Dendritic cell treated with granulocyte-macrophage colony-stimulating factor and Interleukin-4, amounts not matched to agents 40 ng/mL and 50 ng/mL, for 4 days (primary cell): ENCODE measurements around the gene SUGCT.

Experiments used
- H3K27ac Mint-ChIP-seq: one replicate; pipeline ENCODE4 v1.8.0; 2022; ENCODE audit warnings: mild to moderate bottlenecking, mixed read lengths
- H3K27me3 Mint-ChIP-seq: one replicate; pipeline ENCODE4 v1.8.0; 2022; ENCODE audit warnings: mild to moderate bottlenecking, mixed read lengths
- H3K36me3 Mint-ChIP-seq: one replicate; pipeline ENCODE4 v1.8.0; 2022; ENCODE audit warnings: low read depth, mixed read lengths
- H3K4me1 Mint-ChIP-seq: one replicate; pipeline ENCODE4 v1.8.0; 2022; ENCODE audit warnings: low read depth, mixed read lengths
- H3K4me3 Mint-ChIP-seq: one replicate; pipeline ENCODE4 v1.8.0; 2022; ENCODE audit warnings: mild to moderate bottlenecking, moderate library complexity, mixed read lengths
- H3K9me3 Mint-ChIP-seq: one replicate; pipeline ENCODE4 v1.8.0; 2022; ENCODE audit warnings: mixed read lengths
- intact Hi-C: fragments of 100-400 bp; cut with micrococcal nuclease; formaldehyde crosslinking; loops from one replicate; pipeline ENCODE4 v1.15.0; 2022

The SUGCT gene

DNA sequence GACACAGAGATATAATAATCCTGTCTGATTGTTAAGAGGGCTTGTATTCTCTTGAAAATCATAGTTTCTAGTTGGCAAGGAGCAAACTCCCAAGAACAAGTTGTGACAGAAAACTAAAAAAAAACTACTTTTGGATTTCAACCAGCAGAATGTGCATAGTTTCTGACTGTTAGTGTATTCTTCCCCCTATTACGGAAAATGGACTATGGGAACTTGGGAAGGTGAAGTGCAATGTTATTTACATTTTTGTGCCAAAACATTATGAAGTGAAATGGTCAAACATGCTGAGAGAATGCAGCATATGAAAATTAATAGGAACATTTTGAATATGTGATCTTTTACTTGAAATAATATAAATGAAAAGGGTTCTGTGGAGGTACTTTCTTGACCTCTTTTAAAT is 660.8 kb downstream of the SUGCT start:
- no peaks in the 10 kb centered on the region for H3K9me3 Mint-ChIP-seq
- H3K36me3 Mint-ChIP-seq, result no peaks in the 10 kb centered on the region
- intact Hi-C loops, result no loop called here
- H3K4me1 Mint-ChIP-seq, result no peaks in the 10 kb centered on the region
- H3K27me3 Mint-ChIP-seq, result no peaks in the 10 kb centered on the region
- no peak overlapping the region for H3K27ac Mint-ChIP-seq
- no peak overlapping the region for H3K4me3 Mint-ChIP-seq

DNA sequence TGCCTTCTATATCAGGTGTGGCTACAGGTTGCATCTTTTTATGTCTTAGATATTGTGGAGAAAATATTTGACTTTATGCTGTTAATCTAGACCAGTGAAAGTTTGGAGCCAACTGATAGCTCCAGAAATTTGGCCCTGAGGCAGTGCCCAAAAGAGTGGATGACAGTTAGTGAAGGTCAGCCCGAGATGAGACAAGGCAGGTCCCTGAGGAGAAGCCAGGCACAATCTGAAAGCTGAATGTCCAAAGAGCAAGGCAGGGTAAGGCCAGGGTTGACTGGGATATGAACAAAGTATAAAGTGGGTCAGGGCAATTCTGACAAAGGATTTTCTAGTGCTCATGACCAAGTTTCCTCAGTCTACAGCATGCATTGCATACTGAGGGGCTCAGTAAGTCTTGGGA is 661.9 kb downstream of the SUGCT start:
- Mint-ChIP-seq H3K4me1 (no peaks in the 10 kb centered on the region), H3K27me3 (no peaks in the 10 kb centered on the region), H3K9me3 (no peaks in the 10 kb centered on the region), H3K36me3 (no peaks in the 10 kb centered on the region), H3K27ac (no peak overlapping the region), H3K4me3 (no peak overlapping the region)
- intact Hi-C loops, result no loop called here

DNA sequence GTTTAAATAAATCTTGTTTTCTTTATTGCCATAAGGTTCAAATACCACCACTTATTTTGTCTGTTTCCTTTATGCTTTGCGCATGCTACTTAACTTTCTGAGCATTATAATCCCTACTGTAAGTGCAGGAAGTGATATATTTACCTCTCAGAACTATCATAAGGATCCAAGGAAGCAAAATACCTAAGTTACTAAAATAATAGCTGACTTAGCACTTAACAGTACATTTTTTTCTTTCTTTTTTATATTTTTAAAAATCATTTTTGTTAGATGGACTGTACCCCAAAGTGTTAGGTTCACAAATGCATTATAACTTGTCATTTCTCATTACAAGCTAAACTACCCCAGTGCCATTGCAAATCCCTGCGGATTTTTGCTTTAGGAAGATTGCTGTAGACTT is 663.8 kb downstream of the SUGCT start:
- Mint-ChIP-seq H3K9me3 (no peaks in the 10 kb centered on the region), H3K27ac (no peak overlapping the region), H3K27me3 (no peaks in the 10 kb centered on the region), H3K36me3 (no peaks in the 10 kb centered on the region), H3K4me3 (no peak overlapping the region), H3K4me1 (peaks cover 8% of the 10 kb centered on the region)
- intact Hi-C loops, result no loop called here

DNA sequence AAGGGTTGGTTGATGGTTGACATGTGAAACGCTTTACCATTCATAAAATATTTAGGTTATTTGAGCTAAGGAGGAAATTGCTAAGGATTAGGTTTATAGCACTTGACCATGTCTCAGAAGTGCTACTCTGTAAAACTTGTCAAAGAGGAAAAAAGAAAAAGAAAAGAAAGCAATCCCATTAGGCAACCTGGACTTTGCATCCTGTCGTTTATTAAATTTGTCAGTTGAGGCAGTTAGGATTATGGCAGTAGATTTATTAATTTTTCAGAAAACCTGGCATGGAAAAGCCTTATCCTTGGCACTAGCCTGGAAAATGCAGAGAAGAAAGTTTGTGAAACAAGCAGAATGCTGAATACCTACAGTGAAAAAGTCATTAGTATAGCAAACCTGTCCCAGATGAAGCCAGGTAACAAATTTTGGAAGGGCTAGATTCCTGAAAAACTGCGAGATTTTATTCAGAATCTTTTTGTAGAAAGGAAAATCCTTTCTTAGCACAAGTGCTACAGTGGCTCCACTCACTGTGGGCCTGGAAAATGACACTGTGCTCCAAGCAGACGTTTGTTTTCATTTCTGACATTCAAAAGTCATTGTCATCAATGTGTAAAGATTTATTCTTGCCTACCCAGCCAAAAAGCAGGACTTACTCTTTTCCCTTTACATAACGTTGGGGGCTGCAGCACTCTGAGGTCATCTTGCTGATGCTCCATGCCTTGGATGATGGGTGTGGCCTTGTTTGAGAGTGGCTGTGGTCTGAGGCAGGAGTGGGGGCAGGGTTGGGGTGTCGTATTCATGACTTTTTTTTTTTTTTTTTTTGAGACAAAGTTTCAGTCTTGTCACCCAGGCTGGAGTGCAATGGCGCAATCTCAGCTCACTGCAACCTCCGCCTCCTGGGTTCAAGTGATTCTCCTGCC is 664.9 kb downstream of the SUGCT start:
- no peaks in the 10 kb centered on the region for H3K36me3 Mint-ChIP-seq
- H3K9me3 Mint-ChIP-seq, result no peaks in the 10 kb centered on the region
- no peaks in the 10 kb centered on the region for H3K27me3 Mint-ChIP-seq
- peaks cover 8% of the 10 kb centered on the region for H3K4me1 Mint-ChIP-seq
- no peak overlapping the region for H3K27ac Mint-ChIP-seq
- H3K4me3 Mint-ChIP-seq, result no peak overlapping the region
- intact Hi-C loops, result no loop called here

DNA sequence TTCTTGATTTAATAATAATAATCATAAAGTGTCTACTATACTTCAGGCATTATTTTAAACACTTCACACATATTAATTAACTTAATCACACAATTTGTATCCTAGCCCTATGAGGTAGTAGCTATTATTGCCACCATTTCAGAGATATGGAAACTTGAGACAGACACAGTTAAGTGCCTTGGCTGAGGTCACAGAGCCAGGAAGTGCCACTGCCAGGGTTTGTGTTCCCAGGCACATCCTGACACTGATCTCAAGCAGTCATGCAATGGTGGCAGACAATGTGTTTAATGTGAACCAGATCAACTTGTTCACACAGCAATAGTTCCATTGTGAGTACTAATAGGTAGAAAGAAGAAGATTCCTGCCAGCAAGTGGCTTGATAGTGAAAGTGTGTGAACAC is 666.0 kb downstream of the SUGCT start:
- Mint-ChIP-seq H3K27ac (no peak overlapping the region), H3K36me3 (no peaks in the 10 kb centered on the region), H3K4me3 (no peak overlapping the region), H3K4me1 (peaks cover 8% of the 10 kb centered on the region), H3K9me3 (no peaks in the 10 kb centered on the region), H3K27me3 (no peaks in the 10 kb centered on the region)
- intact Hi-C loops, result no loop called here

DNA sequence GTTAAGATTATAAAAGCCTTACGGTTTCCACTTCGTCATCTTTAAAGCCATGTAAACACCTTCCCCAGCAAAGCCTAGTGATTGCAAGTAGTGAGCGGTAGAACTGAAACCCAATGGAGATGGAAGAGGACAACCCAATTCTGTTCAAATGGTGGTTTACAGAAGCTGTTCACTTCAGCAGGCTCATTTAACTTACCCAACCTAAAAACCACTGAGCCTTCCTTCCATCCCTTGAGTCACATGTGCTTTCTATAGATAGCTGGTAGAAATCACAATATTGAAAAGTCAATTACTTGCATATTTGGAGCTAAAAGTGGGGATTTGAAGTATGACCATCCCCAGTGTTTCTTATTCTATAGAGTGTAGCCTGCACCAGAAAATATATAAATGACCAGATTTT is 667.7 kb downstream of the SUGCT start:
- H3K9me3 Mint-ChIP-seq, result no peaks in the 10 kb centered on the region
- H3K27me3 Mint-ChIP-seq, result no peaks in the 10 kb centered on the region
- no peak overlapping the region for H3K4me3 Mint-ChIP-seq
- no peaks in the 10 kb centered on the region for H3K36me3 Mint-ChIP-seq
- peaks cover 8% of the 10 kb centered on the region for H3K4me1 Mint-ChIP-seq
- intact Hi-C loops, result no loop called here
- H3K27ac Mint-ChIP-seq, result no peak overlapping the region

DNA sequence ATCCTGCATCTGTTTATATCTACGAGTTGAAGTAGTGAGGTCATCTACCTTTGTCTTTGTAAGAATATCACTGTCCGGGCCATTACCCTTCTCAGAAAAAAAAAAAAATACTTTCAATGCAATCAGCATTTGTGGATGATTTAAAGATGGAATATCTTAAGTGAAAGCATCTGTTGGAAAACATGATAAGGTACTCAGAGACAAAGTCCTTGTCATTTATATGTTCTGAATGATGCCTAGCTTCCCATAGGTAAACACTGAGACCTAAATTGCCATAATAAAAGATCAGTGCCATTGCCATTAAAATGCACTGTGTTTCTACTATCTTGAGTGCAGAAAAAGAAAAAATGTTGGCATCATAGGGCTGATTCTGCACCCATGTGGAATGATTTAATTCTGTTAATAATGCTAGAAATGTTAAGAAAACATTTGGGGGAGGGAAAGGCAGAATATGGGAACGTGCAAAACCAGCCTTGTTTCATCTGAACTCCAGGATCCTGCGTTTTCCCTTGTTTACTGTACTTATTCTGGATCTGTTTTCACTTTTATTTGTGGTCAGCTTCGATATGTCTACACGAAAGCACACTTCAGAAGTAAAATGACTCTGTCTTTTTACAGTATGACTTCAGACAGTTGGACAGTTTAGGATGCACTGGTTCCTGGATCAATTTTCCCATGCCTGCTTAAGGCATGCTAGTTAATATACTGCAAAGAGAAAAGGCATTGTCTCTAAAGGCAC is 669.8 kb downstream of the SUGCT start:
- peaks cover 8% of the 10 kb centered on the region for H3K4me1 Mint-ChIP-seq
- H3K36me3 Mint-ChIP-seq, result no peaks in the 10 kb centered on the region
- H3K9me3 Mint-ChIP-seq, result no peaks in the 10 kb centered on the region
- no peak overlapping the region for H3K27ac Mint-ChIP-seq
- no peak overlapping the region for H3K4me3 Mint-ChIP-seq
- intact Hi-C loops, result no loop called here
- H3K27me3 Mint-ChIP-seq, result no peaks in the 10 kb centered on the region

DNA sequence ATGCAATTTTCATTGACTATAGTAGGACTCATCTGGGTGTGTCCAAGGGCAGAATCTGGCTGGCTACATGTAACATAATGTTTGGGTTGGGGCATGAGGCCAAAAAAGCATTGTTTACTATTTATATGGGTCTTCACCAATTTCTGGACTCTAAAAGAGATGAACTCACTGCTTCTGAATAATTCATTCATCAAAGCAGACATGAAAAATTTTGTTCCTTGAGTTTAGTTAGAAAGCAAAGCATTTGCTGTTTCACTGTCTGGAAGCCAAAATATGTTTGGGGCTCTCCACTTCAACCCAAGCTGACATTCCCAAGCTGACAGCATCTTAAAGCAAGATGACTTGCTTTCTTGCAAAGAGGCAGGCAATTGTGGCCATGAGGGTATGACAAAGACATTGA is 670.6 kb downstream of the SUGCT start:
- Mint-ChIP-seq H3K4me3 (no peak overlapping the region), H3K27me3 (no peaks in the 10 kb centered on the region), H3K36me3 (no peaks in the 10 kb centered on the region), H3K27ac (no peak overlapping the region), H3K4me1 (peaks cover 8% of the 10 kb centered on the region), H3K9me3 (no peaks in the 10 kb centered on the region)
- intact Hi-C loops, result no loop called here

DNA sequence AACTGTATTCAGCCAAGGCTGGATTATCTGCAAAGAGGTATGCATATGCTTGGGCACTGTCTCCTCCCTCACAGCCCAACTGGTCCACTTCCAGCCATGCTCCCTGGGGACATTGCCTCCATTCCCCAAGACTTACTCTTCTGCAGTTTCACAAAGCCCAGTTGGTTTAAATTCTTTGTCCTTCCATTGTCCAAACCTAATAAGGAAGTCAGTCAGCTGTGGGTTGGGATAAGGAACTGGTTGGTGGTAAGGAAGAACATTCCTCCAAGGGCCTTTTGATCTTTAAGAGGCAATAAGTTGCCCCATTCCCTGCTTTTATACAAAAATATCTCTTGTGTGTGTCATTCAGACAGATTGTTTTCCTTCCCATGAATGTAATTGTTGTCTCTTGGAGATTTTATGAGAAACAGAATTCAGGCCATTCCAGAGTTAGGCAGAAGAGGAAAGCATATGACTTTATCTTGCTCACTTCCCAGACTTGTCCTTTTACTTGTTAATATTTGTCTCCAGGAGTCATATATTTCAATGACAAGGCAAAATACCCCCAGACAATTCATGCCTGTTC is 673.7 kb downstream of the SUGCT start:
- no peak overlapping the region for H3K27ac Mint-ChIP-seq
- intact Hi-C loops, result no loop called here
- no peaks in the 10 kb centered on the region for H3K4me1 Mint-ChIP-seq
- H3K4me3 Mint-ChIP-seq, result no peak overlapping the region
- peaks cover 19% of the 10 kb centered on the region for H3K9me3 Mint-ChIP-seq
- H3K27me3 Mint-ChIP-seq, result no peaks in the 10 kb centered on the region
- no peaks in the 10 kb centered on the region for H3K36me3 Mint-ChIP-seq

DNA sequence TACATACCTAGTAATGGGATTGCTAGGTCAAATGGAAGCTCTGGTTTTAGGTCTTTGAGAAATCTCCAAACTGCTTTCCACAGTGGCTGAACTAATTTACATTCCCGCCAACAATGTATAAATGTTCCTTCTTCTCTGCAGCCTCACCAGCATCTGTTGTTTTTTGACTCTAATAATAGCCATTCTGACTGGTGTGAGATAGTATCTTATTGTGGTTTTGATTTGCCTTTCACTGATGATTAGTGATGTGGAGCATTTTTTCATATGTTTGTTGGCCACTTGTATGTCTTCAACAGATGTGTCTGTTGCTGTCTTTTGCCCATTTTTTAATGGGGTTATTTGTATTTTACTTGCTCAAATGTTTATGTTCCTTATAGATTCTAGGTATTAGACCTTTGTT is 675.5 kb downstream of the SUGCT start:
- no peaks in the 10 kb centered on the region for H3K27me3 Mint-ChIP-seq
- intact Hi-C loops, result no loop called here
- no peak overlapping the region for H3K4me3 Mint-ChIP-seq
- H3K36me3 Mint-ChIP-seq, result no peaks in the 10 kb centered on the region
- no peak overlapping the region for H3K27ac Mint-ChIP-seq
- H3K4me1 Mint-ChIP-seq, result no peaks in the 10 kb centered on the region
- peaks cover 19% of the 10 kb centered on the region for H3K9me3 Mint-ChIP-seq

DNA sequence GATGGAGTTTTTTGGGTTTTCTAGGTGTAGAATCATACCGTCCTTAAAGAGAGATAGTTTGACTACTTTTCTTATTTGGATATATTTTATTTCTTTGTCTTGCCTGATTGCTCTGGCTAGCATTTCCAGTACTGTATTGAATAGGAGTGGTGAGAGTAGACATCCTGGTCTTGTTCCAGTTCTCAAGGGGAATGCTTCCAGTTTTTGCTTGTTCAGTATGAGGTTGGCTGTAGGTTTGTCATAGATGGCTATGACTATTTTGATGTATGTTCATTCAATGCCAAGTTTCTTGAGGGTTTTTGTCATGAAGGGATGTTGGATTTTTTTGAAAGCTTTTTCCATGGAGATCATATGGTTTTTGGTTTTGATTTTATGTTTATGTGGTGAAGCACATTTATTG is 676.9 kb downstream of the SUGCT start:
- Mint-ChIP-seq H3K4me3 (no peak overlapping the region), H3K36me3 (no peaks in the 10 kb centered on the region), H3K27me3 (no peaks in the 10 kb centered on the region), H3K9me3 (peaks cover 19% of the 10 kb centered on the region), H3K4me1 (no peaks in the 10 kb centered on the region), H3K27ac (no peak overlapping the region)
- intact Hi-C loops, result no loop called here

DNA sequence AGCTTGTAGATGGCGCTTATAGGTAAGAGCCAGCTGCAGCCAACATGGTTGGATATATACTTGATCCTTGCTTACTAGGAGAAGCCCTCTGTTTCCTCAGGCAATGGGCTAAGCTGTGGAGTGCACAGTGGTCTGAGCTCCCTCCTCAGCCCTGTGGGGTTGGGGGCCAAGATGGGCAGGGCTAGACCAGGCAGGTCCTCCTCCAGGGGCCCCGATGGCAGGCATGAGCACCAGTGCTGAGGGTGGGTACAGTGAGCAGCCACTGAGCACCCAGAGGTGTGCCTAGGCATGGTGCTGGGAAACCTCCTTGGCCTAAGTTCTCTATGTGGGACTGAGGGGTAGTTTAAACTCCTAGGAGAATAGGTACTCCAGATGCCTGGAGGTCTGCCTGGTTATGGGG is 680.2 kb downstream of the SUGCT start:
- H3K27me3 Mint-ChIP-seq, result no peaks in the 10 kb centered on the region
- no peak overlapping the region for H3K4me3 Mint-ChIP-seq
- H3K9me3 Mint-ChIP-seq, result peaks cover 40% of the 10 kb centered on the region
- intact Hi-C loops, result no loop called here
- H3K36me3 Mint-ChIP-seq, result no peaks in the 10 kb centered on the region
- H3K27ac Mint-ChIP-seq, result no peak overlapping the region
- no peaks in the 10 kb centered on the region for H3K4me1 Mint-ChIP-seq

DNA sequence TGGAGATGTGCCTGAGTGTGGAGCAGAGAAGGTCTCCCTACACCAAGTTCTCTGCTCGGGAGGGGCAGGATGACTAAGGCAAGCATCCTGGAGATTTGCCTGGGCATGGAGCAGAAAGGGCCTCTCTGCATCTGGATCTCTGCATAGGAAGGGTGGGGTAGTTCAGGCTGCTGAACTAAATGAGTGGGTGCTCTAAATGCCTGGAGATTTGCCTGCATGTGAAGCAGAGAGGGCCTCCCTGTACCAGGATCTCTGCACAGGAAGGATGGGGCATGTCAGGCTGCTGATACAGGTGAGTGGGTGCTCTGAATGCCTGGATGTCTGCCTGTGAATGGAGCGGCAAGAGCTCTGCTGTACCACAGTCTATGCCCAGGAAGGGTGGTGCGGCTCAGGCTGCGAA is 680.7 kb downstream of the SUGCT start:
- peaks cover 40% of the 10 kb centered on the region for H3K9me3 Mint-ChIP-seq
- no peaks in the 10 kb centered on the region for H3K27me3 Mint-ChIP-seq

DNA sequence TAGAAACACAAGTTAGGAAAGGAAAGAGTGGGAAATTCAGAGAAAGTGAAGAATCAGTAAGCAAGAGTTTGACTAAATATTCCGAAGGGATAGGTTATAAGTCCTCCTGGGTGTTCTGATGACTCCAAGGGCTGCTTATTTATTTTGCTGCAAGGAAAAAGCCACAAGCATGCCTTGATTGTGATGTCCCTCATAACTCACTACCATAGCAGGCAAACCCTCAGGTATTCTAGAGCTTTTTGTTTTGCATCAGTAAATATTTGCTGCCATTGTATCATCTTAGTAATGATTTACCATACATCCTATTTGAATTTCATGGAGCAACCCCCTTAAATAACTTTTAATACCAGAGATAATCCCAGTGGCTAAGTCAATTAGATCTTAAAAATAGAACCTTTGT is 688.1 kb downstream of the SUGCT start:
- Mint-ChIP-seq H3K36me3 (no peaks in the 10 kb centered on the region), H3K4me3 (no peak overlapping the region), H3K27me3 (no peaks in the 10 kb centered on the region), H3K4me1 (no peaks in the 10 kb centered on the region), H3K9me3 (peaks cover 28% of the 10 kb centered on the region), H3K27ac (no peak overlapping the region)
- intact Hi-C loops, result no loop called here

More for the DNA sequence above, 680.7 kb downstream of the SUGCT start:
- intact Hi-C loops, result no loop called here
- Mint-ChIP-seq H3K27ac (no peak overlapping the region), H3K4me3 (no peak overlapping the region), H3K4me1 (no peaks in the 10 kb centered on the region), H3K36me3 (no peaks in the 10 kb centered on the region)
